HG03097 (cell line): Measurements from ENCODE around the gene SLC25A29.
A peak's percentile ranks its signal among the peaks of the same experiment; 100 is the strongest.
"Not testable (repeated sequence)": the region's sequence is repeated elsewhere in the genome, so short reads cannot be mapped to it uniquely, and the experiment has no call there.

Experiments used
- ATAC-seq: cut with Tn5 transposase; IDR thresholded peaks from one replicate; pipeline ENCODE4 v1.9.1; 2021; ENCODE audit not compliant: unreplicated experiment, low FRiP score

SLC25A29 gene

GRCh38 chr14:100306101-100306997 is at the start of gene SLC25A29:
SLC25A29 (minus strand) TSS chr14:100306444; CDS start chr14:100306232, 212 bp downstream.
- peak; percentile 79 for ATAC-seq

GRCh38 chr14:100350986-100351385 is 44.7 kb upstream of the SLC25A29 start:
- ATAC-seq = no peak

GRCh38 chr14:100350276-100350926 is 44.2 kb upstream of the SLC25A29 start:
- ATAC-seq = no peak

- no peak for ATAC-seq
Measured at GRCh38 chr14:100348784-100349685, 42.8 kb upstream of the SLC25A29 start.

GRCh38 chr14:100348253-100348729 is 42.0 kb upstream of the SLC25A29 start:
- no peak for ATAC-seq

- no peak for ATAC-seq
Measured at GRCh38 chr14:100346306-100347091, 40.3 kb upstream of the SLC25A29 start.

- no peak for ATAC-seq
Measured at GRCh38 chr14:100345711-100346110, 39.5 kb upstream of the SLC25A29 start.

GRCh38 chr14:100344657-100345056 is 38.4 kb upstream of the SLC25A29 start:
- not testable (repeated sequence) for ATAC-seq

- not testable (repeated sequence) for ATAC-seq
Measured at GRCh38 chr14:100342826-100343225, 36.6 kb upstream of the SLC25A29 start.

- ATAC-seq = no peak
Measured at GRCh38 chr14:100342195-100342594, 36.0 kb upstream of the SLC25A29 start.

GRCh38 chr14:100341301-100342031 is 35.2 kb upstream of the SLC25A29 start:
- ATAC-seq = no peak

- no peak for ATAC-seq
Measured at GRCh38 chr14:100340423-100340813, 34.2 kb upstream of the SLC25A29 start.

GRCh38 chr14:100339766-100340422 is 33.6 kb upstream of the SLC25A29 start:
- ATAC-seq = no peak

GRCh38 chr14:100336618-100337530 is 30.6 kb upstream of the SLC25A29 start:
- ATAC-seq = no peak

GRCh38 chr14:100334904-100335303 is 28.7 kb upstream of the SLC25A29 start:
- ATAC-seq = no peak

GRCh38 chr14:100333827-100334226 is 27.6 kb upstream of the SLC25A29 start:
- no peak for ATAC-seq

- no peak for ATAC-seq
Measured at GRCh38 chr14:100333311-100333710, 27.1 kb upstream of the SLC25A29 start.

GRCh38 chr14:100332797-100333196 is 26.6 kb upstream of the SLC25A29 start:
- no peak for ATAC-seq
